CD14-positive monocyte (primary cell): Measurements from ENCODE around the gene NFATC2IP. TPM values are rescaled to one million over a fixed set of nuclear protein-coding genes. Genes with fewer than 3 reads are reported as not detected.

Experiments used
- DNase-seq, 3 donors: peaks; one replicate each; pipeline ENCODE4 v3.0.0-alpha.2; 2011 to 2022
- H2AFZ ChIP-seq: 2 replicates; pipeline ENCODE4 v1.6.0; 2012; ENCODE audit warnings: mild to moderate bottlenecking, low read depth, low read length, inconsistent platforms; ENCODE audit not compliant: insufficient read depth, poor library complexity, severe bottlenecking
- H3K27ac ChIP-seq, 2 donors: 1 replicate in 1 of 2; 2 replicates in 1 of 2; pipeline ENCODE4 v1.5.1; 2012 to 2013; ENCODE audit warnings: low read length in 2 of 2, control low read depth in 1 of 2, inconsistent platforms in 1 of 2, low read depth in 1 of 2, mild to moderate bottlenecking in 1 of 2
- H3K27me3 ChIP-seq, 2 donors: one replicate each; pipeline versions ENCODE4 v1.6.0 to v1.6.1; 2011 to 2013; ENCODE audit warnings: low read length in 2 of 2; ENCODE audit not compliant: control insufficient read depth in 2 of 2, insufficient read depth in 2 of 2
- H3K36me3 ChIP-seq, 2 donors: replicated peaks in 1 of 2; 1 replicate in 1 of 2; 2 replicates in 1 of 2; pipeline versions ENCODE4 v1.5.1 to v1.6.1; 2012 to 2013; ENCODE audit warnings: low read length in 2 of 2, control low read depth in 1 of 2, inconsistent platforms in 1 of 2, mild to moderate bottlenecking in 1 of 2; ENCODE audit not compliant: insufficient read depth in 2 of 2, control insufficient read depth in 1 of 2
- H3K4me1 ChIP-seq, 2 donors: 1 replicate in 1 of 2; 2 replicates in 1 of 2; pipeline versions ENCODE4 v1.5.1 to v1.6.1; 2012 to 2013; ENCODE audit warnings: low read length in 2 of 2, control low read depth in 1 of 2, inconsistent platforms in 1 of 2, mild to moderate bottlenecking in 1 of 2, moderate library complexity in 1 of 2; ENCODE audit not compliant: insufficient read depth in 2 of 2, control insufficient read depth in 1 of 2
- H3K4me2 ChIP-seq: replicated peaks from 2 replicates; pipeline ENCODE3; 2012; ENCODE audit warnings: low read length, moderate library complexity, mild to moderate bottlenecking; ENCODE audit not compliant: poor library complexity, severe bottlenecking; ENCODE audit errors: extremely low read depth
- H3K4me3 ChIP-seq, 3 experiments: fragments of 200-600 bp in 1 of 3; sonication (generic) in 1 of 3; replicated peaks in 1 of 3; 1 replicate in 2 of 3; 2 replicates in 1 of 3; pipeline ENCODE4 v1.5.1; 2011 to 2013; ENCODE audit warnings: low read length in 3 of 3, mild to moderate bottlenecking in 3 of 3, control low read depth in 2 of 3, low read depth in 2 of 3, inconsistent platforms in 1 of 3, moderate library complexity in 1 of 3
- H3K79me2 ChIP-seq: 2 replicates; pipeline ENCODE4 v1.6.0; 2012; ENCODE audit warnings: mild to moderate bottlenecking, control low read depth, inconsistent platforms, low read length, moderate library complexity; ENCODE audit not compliant: insufficient read depth
- H3K9ac ChIP-seq: 2 replicates; pipeline ENCODE4 v1.6.0; 2017; ENCODE audit warnings: low read length, mild to moderate bottlenecking; ENCODE audit not compliant: insufficient read depth, poor library complexity, severe bottlenecking
- H3K9me3 ChIP-seq, 2 donors: replicated peaks in 1 of 2; 1 replicate in 1 of 2; 2 replicates in 1 of 2; pipeline versions ENCODE4 v1.5.1 to v1.6.1; 2012 to 2013; ENCODE audit warnings: low read length in 2 of 2, control low read depth in 1 of 2; ENCODE audit not compliant: control insufficient read depth in 1 of 2, insufficient read depth in 1 of 2
- H4K20me1 ChIP-seq: 2 replicates; pipeline ENCODE4 v1.6.0; 2012; ENCODE audit warnings: mild to moderate bottlenecking, low read length, control low read depth, moderate library complexity; ENCODE audit not compliant: insufficient read depth
- H3K27ac Mint-ChIP-seq, 7 donors: one replicate each; pipeline ENCODE4 v1.8.0; 2020; ENCODE audit warnings: mild to moderate bottlenecking in 7 of 7, mixed read lengths in 7 of 7, moderate library complexity in 6 of 7, inconsistent platforms in 2 of 7
- H3K27me3 Mint-ChIP-seq, 3 donors: one replicate each; pipeline ENCODE4 v1.8.0; 2021 to 2022; ENCODE audit warnings: low read depth in 3 of 3, mild to moderate bottlenecking in 3 of 3, mixed read lengths in 3 of 3, moderate library complexity in 3 of 3, inconsistent platforms in 1 of 3
- H3K36me3 Mint-ChIP-seq, 2 donors: one replicate each; pipeline ENCODE4 v1.8.0; 2020; ENCODE audit warnings: mixed read lengths in 2 of 2, inconsistent platforms in 1 of 2, mild to moderate bottlenecking in 1 of 2
- H3K4me1 Mint-ChIP-seq: one replicate; pipeline ENCODE4 v1.8.0; 2020; ENCODE audit warnings: mild to moderate bottlenecking, mixed read lengths
- H3K4me3 Mint-ChIP-seq, 2 donors: one replicate each; pipeline ENCODE4 v1.8.0; 2020; ENCODE audit warnings: mild to moderate bottlenecking in 2 of 2, mixed read lengths in 2 of 2, moderate library complexity in 1 of 2
- H3K9me3 Mint-ChIP-seq, 7 donors: one replicate each; pipeline ENCODE4 v1.8.0; 2020 to 2022; ENCODE audit warnings: mixed read lengths in 7 of 7, mild to moderate bottlenecking in 6 of 7, moderate library complexity in 6 of 7, inconsistent platforms in 2 of 7
- WGBS: methylation state at CpG from one replicate; pipeline ENCODE4 v1.1.5; 2013; ENCODE audit warnings: missing lambda C conversion rate; ENCODE audit not compliant: insufficient coverage; 5-methylcytosine and 5-hydroxymethylcytosine counted together
- intact Hi-C, 2 donors: fragments of 100-400 bp; cut with micrococcal nuclease; formaldehyde crosslinking; loops; one replicate each; pipeline versions ENCODE4 v1.15.0 to v1.15.1; 2023
- polyA plus RNA-seq, 3 donors: library from polyadenylated mRNA; depleted of rRNA in 1 of 3; unstranded in 2 of 3; stranded (reverse) in 1 of 3; fragments of 300-500 nt in 2 of 3; fragments of >200 nt in 1 of 3; fragmentation: Illumina TruSeq in 2 of 3; gene quantifications; 1 replicate in 2 of 3; 2 replicates in 1 of 3; pipeline ENCODE4 v1.2.3, GENCODE V29; 2012 to 2021
- TF ChIP-seq, protein P1 (sequence below): fragments of 200-600 bp; IDR thresholded peaks from one replicate; pipeline ENCODE4 v1.8.0; 2022; ENCODE audit warnings: antibody characterized with exemption, mild to moderate bottlenecking

Gene NFATC2IP
- polyA plus RNA-seq, 3 donors: 17.5 to 125 (median 18.4) TPM

DNA sequence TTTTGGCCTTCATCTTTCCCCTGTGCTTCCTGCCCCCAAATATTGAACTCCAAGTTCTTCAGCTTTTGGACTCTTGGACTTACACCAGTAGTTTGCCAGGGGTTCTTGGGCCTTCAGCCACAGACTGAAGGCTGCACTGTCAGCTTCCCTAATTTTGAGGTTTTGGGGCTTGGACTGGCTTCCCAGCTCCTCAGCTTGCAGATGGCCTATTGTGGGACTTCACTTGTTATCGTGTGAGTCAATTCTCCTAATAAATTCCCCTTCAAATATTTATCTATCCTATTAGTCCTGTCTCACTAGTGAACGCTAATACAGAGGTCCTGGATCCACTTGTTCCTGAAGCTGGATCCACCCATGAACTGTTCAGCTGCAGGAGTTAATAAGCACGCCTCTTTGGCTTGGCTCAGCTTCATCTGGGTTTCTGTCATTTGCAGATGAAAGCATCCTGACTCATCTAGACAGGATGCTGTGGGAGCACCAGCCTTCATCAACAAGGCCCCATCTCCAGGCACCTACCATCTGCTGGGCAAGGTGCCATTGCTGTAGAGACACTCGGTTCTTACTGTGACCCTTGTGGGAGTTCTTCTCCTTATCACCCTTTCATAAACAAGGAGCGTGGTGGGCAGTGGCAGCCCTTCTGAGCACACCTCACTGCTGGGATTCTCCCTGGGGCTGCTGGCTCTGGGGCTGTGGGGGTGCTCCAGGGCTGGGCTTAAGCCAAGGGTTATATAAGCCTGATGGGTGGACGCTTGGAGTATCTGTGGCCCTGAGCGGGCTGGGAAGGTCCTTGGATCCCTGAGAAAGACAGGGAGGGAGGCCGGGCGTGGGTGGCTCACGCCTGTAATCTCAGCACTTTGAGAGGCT lies 57.2 kb downstream of the NFATC2IP start:
- Histone ChIP-seq H3K9ac (no peak overlapping the region), H2AFZ (peak overlapping the region; percentile 3), H3K27me3 (no peaks in the 10 kb centered on the region), H3K4me2 (no peak overlapping the region), H4K20me1 (no peaks in the 10 kb centered on the region), H3K79me2 (no peaks in the 10 kb centered on the region), H3K36me3 (no peaks in the 10 kb centered on the region), H3K4me1 (peaks cover 40 to 49% of the 10 kb centered on the region in 2 donors), H3K9me3 (no peaks in the 10 kb centered on the region), H3K4me3 (no peak overlapping the region), H3K27ac (peak overlapping the region; percentile 15 to 40)
- no peak overlapping the region for H3K4me3 Mint-ChIP-seq
- 80% methylated on average over 5 of the region's 10 CpGs for WGBS
- H3K36me3 Mint-ChIP-seq: peaks cover 3 to 7% of the 10 kb centered on the region in 2 donors
- peak; percentile 26 to 48 (median 44) for DNase-seq
- intact Hi-C loops: no loop called here
- H3K9me3 Mint-ChIP-seq: peaks cover 0 to 3% (median 0%) of the 10 kb centered on the region in 7 donors
- peak overlapping the region in 4 of 7 donors; percentile 11 to 83 (median 42) for H3K27ac Mint-ChIP-seq
- TF ChIP-seq, protein P1, sequence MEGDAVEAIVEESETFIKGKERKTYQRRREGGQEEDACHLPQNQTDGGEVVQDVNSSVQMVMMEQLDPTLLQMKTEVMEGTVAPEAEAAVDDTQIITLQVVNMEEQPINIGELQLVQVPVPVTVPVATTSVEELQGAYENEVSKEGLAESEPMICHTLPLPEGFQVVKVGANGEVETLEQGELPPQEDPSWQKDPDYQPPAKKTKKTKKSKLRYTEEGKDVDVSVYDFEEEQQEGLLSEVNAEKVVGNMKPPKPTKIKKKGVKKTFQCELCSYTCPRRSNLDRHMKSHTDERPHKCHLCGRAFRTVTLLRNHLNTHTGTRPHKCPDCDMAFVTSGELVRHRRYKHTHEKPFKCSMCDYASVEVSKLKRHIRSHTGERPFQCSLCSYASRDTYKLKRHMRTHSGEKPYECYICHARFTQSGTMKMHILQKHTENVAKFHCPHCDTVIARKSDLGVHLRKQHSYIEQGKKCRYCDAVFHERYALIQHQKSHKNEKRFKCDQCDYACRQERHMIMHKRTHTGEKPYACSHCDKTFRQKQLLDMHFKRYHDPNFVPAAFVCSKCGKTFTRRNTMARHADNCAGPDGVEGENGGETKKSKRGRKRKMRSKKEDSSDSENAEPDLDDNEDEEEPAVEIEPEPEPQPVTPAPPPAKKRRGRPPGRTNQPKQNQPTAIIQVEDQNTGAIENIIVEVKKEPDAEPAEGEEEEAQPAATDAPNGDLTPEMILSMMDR: no peak
- H3K4me1 Mint-ChIP-seq: peaks cover 39% of the 10 kb centered on the region
- peaks cover 2 to 10% (median 5%) of the 10 kb centered on the region in 3 donors for H3K27me3 Mint-ChIP-seq

DNA sequence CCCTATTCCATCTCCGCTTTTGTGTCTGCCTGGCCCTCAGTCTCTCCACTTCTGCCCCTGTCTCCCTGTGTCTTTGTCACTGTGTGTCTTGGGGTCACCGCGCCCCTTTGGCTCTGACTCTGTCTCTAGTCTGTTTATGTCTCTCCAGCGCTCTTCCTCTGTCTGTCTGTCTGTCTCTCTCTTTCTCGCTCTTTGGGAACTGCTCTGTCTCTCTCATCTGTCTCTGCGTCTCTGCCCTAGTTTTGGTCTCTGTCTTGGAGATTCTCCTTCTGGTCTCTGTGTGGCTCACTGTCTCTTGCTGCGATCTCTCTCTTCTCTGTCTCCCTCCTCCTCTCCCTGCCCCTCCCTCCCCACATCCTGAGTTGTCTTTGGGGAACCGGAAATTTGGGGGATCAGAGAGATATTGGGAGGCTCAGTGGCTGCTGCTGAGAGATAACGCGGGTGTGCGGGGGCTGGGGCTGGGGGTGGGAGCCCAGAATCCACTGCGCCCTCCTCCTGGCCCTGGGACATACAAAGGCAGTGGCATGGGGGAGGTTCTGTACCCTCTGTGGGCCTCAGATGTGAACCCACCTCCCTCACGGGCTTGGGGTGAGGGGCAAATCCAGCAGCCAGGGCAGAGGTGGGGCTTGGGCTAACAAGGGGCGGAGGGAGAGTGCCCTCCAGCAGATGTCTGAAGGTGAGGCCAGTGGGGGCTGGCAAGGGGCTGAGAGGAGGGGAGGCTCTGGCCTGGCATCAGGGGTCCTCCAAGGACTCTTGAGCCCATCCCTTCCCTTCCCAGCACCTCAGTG lies 58.5 kb downstream of the NFATC2IP start:
- Mint-ChIP-seq H3K36me3 (peaks cover 3 to 7% of the 10 kb centered on the region in 2 donors), H3K4me3 (peak overlapping the region; percentile 65 to 75), H3K4me1 (peaks cover 52% of the 10 kb centered on the region), H3K9me3 (peaks cover 0 to 7% (median 3%) of the 10 kb centered on the region in 7 donors), H3K27ac (peak overlapping the region in 5 of 7 donors; percentile 1 to 69 (median 22)), H3K27me3 (peaks cover 2 to 10% (median 5%) of the 10 kb centered on the region in 3 donors)
- TF ChIP-seq, protein P1: no peak
- 66% methylated on average over 6 of the region's 14 CpGs for WGBS
- Histone ChIP-seq H4K20me1 (no peaks in the 10 kb centered on the region), H3K4me3 (peak overlapping the region in 1 of 3 experiments; percentile 40), H3K4me2 (peak overlapping the region; percentile 59), H3K27me3 (no peaks in the 10 kb centered on the region), H3K36me3 (no peaks in the 10 kb centered on the region), H2AFZ (peak overlapping the region; percentile 78), H3K9ac (peak overlapping the region; percentile 18), H3K4me1 (peaks cover 53 to 62% of the 10 kb centered on the region in 2 donors), H3K79me2 (no peaks in the 10 kb centered on the region), H3K27ac (no peak overlapping the region), H3K9me3 (peaks cover 0 to under 1% of the 10 kb centered on the region in 2 donors)
- intact Hi-C loops: no loop called here
- DNase-seq: no peak
